Measurements from ENCODE around the gene RASL12. TPM values are rescaled to one million over a fixed set of nuclear protein-coding genes. Genes with fewer than 3 reads are reported as not detected.

Gene RASL12
- total and polyA plus RNA-seq, 2 of the 8 experiments (the other 6 are each of a cell fraction or from before 2014, with no cell fraction given), result 9.5 to 10.3 TPM

DNA sequence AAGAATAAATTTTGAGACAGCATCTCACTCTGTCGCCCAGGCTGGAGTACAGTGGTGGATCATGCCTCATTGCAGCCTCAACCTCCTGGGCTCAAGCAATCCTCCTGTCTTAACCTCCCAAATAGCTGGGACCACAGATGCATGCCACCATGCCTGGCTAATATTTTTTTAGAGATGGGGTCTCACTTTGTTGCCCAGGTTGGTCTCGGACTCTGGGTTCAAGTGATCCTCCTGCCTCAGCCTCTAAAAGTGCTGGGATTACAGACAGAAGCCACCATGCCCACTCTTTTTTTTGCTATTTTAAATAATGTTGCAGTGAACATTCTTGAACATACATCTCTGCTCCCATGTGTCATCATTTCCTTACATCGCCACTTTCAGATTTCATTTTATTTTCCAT, 29.4 kb downstream of the RASL12 start:
- Histone ChIP-seq H2BK15ac (ENCODE audit: low read length) (no peak overlapping the region), H3K56ac (replicated peaks; ENCODE audit: insufficient read length, low read depth, low read length) (no peak overlapping the region), H4K91ac (replicated peaks; ENCODE audit: insufficient read length, low read length) (no peak overlapping the region), H2AFZ (ENCODE audit: low read length) (no peak overlapping the region), H2BK20ac (ENCODE audit: low read length) (no peak overlapping the region), H2BK12ac (ENCODE audit: low read depth, low read length) (no peak overlapping the region), H2BK120ac (replicated peaks; ENCODE audit: low read depth, low read length) (no peak overlapping the region), H3K4me3 (ENCODE audit: extremely low read depth in 1 of 4, insufficient read depth in 2 of 4, low read depth in 3 of 4, low read length in 4 of 4) (no peak overlapping the region), H3K4me1 (replicated peaks in 1 of 4; ENCODE audit: control insufficient read depth in 3 of 4, insufficient read depth in 4 of 4, low read length in 3 of 4) (no peaks in the 10 kb centered on the region), H3K9ac (replicated peaks in 1 of 4; ENCODE audit: extremely low read depth in 1 of 4, low read depth in 3 of 4, low read length in 3 of 4) (no peak overlapping the region), H4K8ac (ENCODE audit: extremely low read depth, insufficient read depth, low read length) (no peak overlapping the region), H3K18ac (ENCODE audit: extremely low read depth, low read length) (no peak overlapping the region), H3K79me1 (ENCODE audit: low read depth, low read length) (no peaks in the 10 kb centered on the region), H4K20me1 (replicated peaks in 1 of 2; ENCODE audit: control insufficient read depth in 1 of 2, insufficient read depth in 2 of 2, low read length in 2 of 2) (no peaks in the 10 kb centered on the region), H3K4ac (replicated peaks; ENCODE audit: insufficient read length, low read depth, low read length) (no peak overlapping the region), H4K5ac (ENCODE audit: insufficient read length, low read depth, low read length) (no peak overlapping the region), H3K23me2 (ENCODE audit: low read depth, low read length) (no peaks in the 10 kb centered on the region), H2BK5ac (ENCODE audit: low read depth, low read length) (no peak overlapping the region), H3K9me3 (ENCODE audit: insufficient read depth in 2 of 2, low read depth in 1 of 2, low read length in 1 of 2) (no peaks in the 10 kb centered on the region), H3K4me2 (ENCODE audit: insufficient read depth in 1 of 2, low read depth in 2 of 2, low read length in 2 of 2) (no peak overlapping the region), H2AK5ac (ENCODE audit: low read depth, low read length) (no peak overlapping the region), H3K14ac (ENCODE audit: insufficient read length) (no peak overlapping the region), H3K23ac (ENCODE audit: insufficient read length) (no peak overlapping the region), H3K36me3 (ENCODE audit: control insufficient read depth in 2 of 4, insufficient read depth in 4 of 4, low read length in 3 of 4) (no peaks in the 10 kb centered on the region), H3K27ac (ENCODE audit: low read depth, low read length) (no peak overlapping the region), H3K79me2 (ENCODE audit: control insufficient read depth in 1 of 2, insufficient read depth in 2 of 2, low read length in 2 of 2) (no peaks in the 10 kb centered on the region), H3K27me3 (replicated peaks in 1 of 4; ENCODE audit: control insufficient read depth in 3 of 4, extremely low read depth in 1 of 4, insufficient read depth in 3 of 4, low read length in 3 of 4) (no peaks in the 10 kb centered on the region)
- FAIRE-seq, result no peak
- ChIA-PET POLR2A (ENCODE audit: partially characterized antibody) (interaction anchor here (1.5 kb wide), 1 partner anchor 9 kb away, joined by 3 read pairs; no protein-coding TSS in a partner anchor), CTCF (ENCODE audit: partially characterized antibody) (interaction anchor here (0.9 to 33.2 kb wide), 2 partner anchors 12 to 35 kb away, joined by 3 to 1213 read pairs; partner anchors contain the start of genes KBTBD13 and RASL12)
- no peak for DNase-seq (ENCODE audit: low read depth in 1 of 2, low spot score in 2 of 2)
- 0 out of 2 replicates have a peak, but pooled peaks have one; percentile 34 for TF ChIP-seq KDM1A (IDR thresholded peaks at IDR 0.05; ENCODE audit: borderline replicate concordance, low read length)
- TF ChIP-seq, protein P1, sequence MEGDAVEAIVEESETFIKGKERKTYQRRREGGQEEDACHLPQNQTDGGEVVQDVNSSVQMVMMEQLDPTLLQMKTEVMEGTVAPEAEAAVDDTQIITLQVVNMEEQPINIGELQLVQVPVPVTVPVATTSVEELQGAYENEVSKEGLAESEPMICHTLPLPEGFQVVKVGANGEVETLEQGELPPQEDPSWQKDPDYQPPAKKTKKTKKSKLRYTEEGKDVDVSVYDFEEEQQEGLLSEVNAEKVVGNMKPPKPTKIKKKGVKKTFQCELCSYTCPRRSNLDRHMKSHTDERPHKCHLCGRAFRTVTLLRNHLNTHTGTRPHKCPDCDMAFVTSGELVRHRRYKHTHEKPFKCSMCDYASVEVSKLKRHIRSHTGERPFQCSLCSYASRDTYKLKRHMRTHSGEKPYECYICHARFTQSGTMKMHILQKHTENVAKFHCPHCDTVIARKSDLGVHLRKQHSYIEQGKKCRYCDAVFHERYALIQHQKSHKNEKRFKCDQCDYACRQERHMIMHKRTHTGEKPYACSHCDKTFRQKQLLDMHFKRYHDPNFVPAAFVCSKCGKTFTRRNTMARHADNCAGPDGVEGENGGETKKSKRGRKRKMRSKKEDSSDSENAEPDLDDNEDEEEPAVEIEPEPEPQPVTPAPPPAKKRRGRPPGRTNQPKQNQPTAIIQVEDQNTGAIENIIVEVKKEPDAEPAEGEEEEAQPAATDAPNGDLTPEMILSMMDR (IDR thresholded peaks at IDR 0.05; ENCODE audit: control extremely low read depth in 1 of 3, insufficient read depth in 1 of 3, low read depth in 1 of 3, low read length in 3 of 3), result no peak
- TF ChIP-seq, protein P2, sequence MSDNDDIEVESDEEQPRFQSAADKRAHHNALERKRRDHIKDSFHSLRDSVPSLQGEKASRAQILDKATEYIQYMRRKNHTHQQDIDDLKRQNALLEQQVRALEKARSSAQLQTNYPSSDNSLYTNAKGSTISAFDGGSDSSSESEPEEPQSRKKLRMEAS (IDR thresholded peaks at IDR 0.05), result no peak
- WGBS, 2 experiments (ENCODE audit: extremely low coverage in 1 of 2, insufficient coverage in 1 of 2, insufficient read length in 1 of 2, insufficient replicate concordance in 2 of 2, low coverage in 1 of 2, low lambda C conversion rate in 2 of 2, missing lambda C conversion rate in 1 of 2), result 90% methylated on average over 3 of the region's 3 CpGs; no CpG with 5 or more reads in 1 of the 2 experiments
